Ovary (tissue), 9 donors: Measurements from ENCODE around the gene SLC19A1. TPM values are rescaled to one million over a fixed set of nuclear protein-coding genes. Genes with fewer than 3 reads are reported as not detected.

Experiments used
- DNase-seq, 5 donors: peaks; one replicate each; pipeline ENCODE4 v3.0.0-alpha.2; 2019 to 2020
- H3K27ac ChIP-seq, 2 donors: fragments of 200-600 bp; one replicate each; pipeline versions ENCODE4 v1.5.1 to v1.8.0; 2019 to 2022
- H3K27me3 ChIP-seq: fragments of 200-600 bp; one replicate; pipeline ENCODE4 v1.8.0; 2022
- H3K36me3 ChIP-seq: fragments of 200-600 bp; sonication (generic); one replicate; pipeline ENCODE4 v1.5.1; 2019
- H3K4me1 ChIP-seq: one replicate; pipeline ENCODE4 v1.8.1; 2013; ENCODE audit warnings: mild to moderate bottlenecking, moderate library complexity; ENCODE audit not compliant: insufficient read depth
- H3K4me3 ChIP-seq: fragments of 200-600 bp; sonication (generic); one replicate; pipeline ENCODE4 v1.5.1; 2017
- H3K9me3 ChIP-seq, 2 donors: fragments of 200-600 bp in 1 of 2; sonication (generic) in 1 of 2; one replicate each; pipeline versions ENCODE4 v1.5.1 to v1.8.1; 2013 to 2019; ENCODE audit warnings: mild to moderate bottlenecking in 1 of 2, moderate library complexity in 1 of 2
- CTCF ChIP-seq, 3 donors: fragments of 450-650 bp in 2 of 3; fragments of 200-600 bp in 1 of 3; IDR thresholded peaks; one replicate each; pipeline versions ENCODE4 v1.5.1 to v1.8.0; 2016 to 2022; ENCODE audit warnings: antibody characterized with exemption in 3 of 3, mild to moderate bottlenecking in 1 of 3
- EP300 ChIP-seq: sonication (generic); formaldehyde crosslinking; IDR thresholded peaks from one replicate; pipeline ENCODE4 v1.6.1; 2017; ENCODE audit warnings: antibody characterized with exemption
- POLR2A ChIP-seq: fragments of 450-650 bp; IDR thresholded peaks from one replicate; pipeline ENCODE4 v1.6.1; 2017; ENCODE audit warnings: antibody characterized with exemption, mild to moderate bottlenecking, moderate library complexity
- WGBS, 3 donors: extraction: QIAGEN DNeasy Blood & Tissue Kit in 1 of 3; methylation state at CpG; one replicate each; pipeline versions ENCODE4 v1.1.5 to v1.1.7; 2013 to 2017; 5-methylcytosine and 5-hydroxymethylcytosine counted together
- intact Hi-C, 4 donors: fragments of 100-400 bp; cut with DNase I; formaldehyde crosslinking; loops; one replicate each; pipeline versions ENCODE4 v1.11.0 to v1.15.1; 2022 to 2023
- polyA plus RNA-seq, 2 donors: library from polyadenylated mRNA; stranded (reverse); fragments of 200-250 nt in 1 of 2; fragments of 350-450 nt in 1 of 2; fragmentation: Illumina TruSeq in 1 of 2; extraction: RNeasy Lipid Tissue Mini Kit (QIAGEN cat#74804) in 1 of 2; gene quantifications; one replicate each; pipeline ENCODE4 v1.2.3, GENCODE V29; 2013 to 2014
- total RNA-seq, 7 donors: library from RNA; depleted of rRNA in 2 of 7; stranded (reverse); fragments of >200 nt in 2 of 7; fragmentation: NEBNext Ultra II Directional in 3 of 7; extraction: Animal tissue kit (Norgen Biotek cat#: 25700) in 3 of 7; gene quantifications; one replicate each; pipeline versions ENCODE4 v1.1.0 to v1.2.4, GENCODE V29; 2016 to 2023
- donor health status: DM: no; HTN: no; CAD: no; lungs with moderate emphysema.
- donor health status: DM: no; HTN: no; CAD: no.
- donor health status: Bipolar disorder and iron deficiency.
- donor health status: DM: yes; HTN: yes; CAD: no.
- donor health status: DM: no; HTN: no; CAD: no.
- donor health status: DM: yes; HTN: yes; CAD: no.

The SLC19A1 gene
- total and polyA plus RNA-seq, 9 donors, result 0.88 to 18.2 (median 8.1) TPM

GRCh38 chr21:45543371-45543709 is 1.1 kb upstream of the SLC19A1 start:
- 69 to 81% (median 71%) methylated on average over 10 to 11 of the region's 11 CpGs for WGBS, 3 donors
- peak; percentile 25 to 63 (median 47) for DNase-seq
- no peaks in the 10 kb centered on the region for H3K27me3 ChIP-seq
- no peak overlapping the region for H3K4me3 ChIP-seq
- peaks cover 11% of the 10 kb centered on the region for H3K4me1 ChIP-seq
- H3K27ac ChIP-seq, result peak overlapping the region in 1 of 2 donors; percentile 55
- no peaks in the 10 kb centered on the region for H3K9me3 ChIP-seq
- H3K36me3 ChIP-seq, result no peaks in the 10 kb centered on the region
- intact Hi-C loops, result no loop called here
- TF ChIP-seq POLR2A (no peak), EP300 (no peak), CTCF (IDR thresholded peaks at IDR 0.05) (no peak)

- Histone ChIP-seq H3K36me3 (no peaks in the 10 kb centered on the region), H3K27ac (peak overlapping the region in 1 of 2 donors; percentile 55), H3K9me3 (no peaks in the 10 kb centered on the region), H3K4me1 (peaks cover 11% of the 10 kb centered on the region), H3K27me3 (no peaks in the 10 kb centered on the region), H3K4me3 (peak overlapping the region; percentile 66)
- intact Hi-C loops, result no loop called here
- TF ChIP-seq POLR2A, result no peak
- no peak for TF ChIP-seq EP300
- no peak for TF ChIP-seq CTCF (IDR thresholded peaks at IDR 0.05)
- WGBS, 3 donors, result 9 to 32% (median 11%) methylated on average over 25 to 55 of the region's 55 CpGs
- DNase-seq, result peak; percentile 37 to 71 (median 66)
Observed at GRCh38 chr21:45542667-45543370, 579 bp upstream of the SLC19A1 start.

- H3K27ac ChIP-seq, result no peak overlapping the region
- 9 to 17% (median 13%) methylated on average over 23 to 50 of the region's 50 CpGs for WGBS, 3 donors
- intact Hi-C loops, result no loop called here
- H3K36me3 ChIP-seq, result no peaks in the 10 kb centered on the region
- peak; percentile 65 to 84 (median 75) for DNase-seq
- peak overlapping the region; percentile 66 for H3K4me3 ChIP-seq
- no peaks in the 10 kb centered on the region for H3K27me3 ChIP-seq
- peaks cover 11% of the 10 kb centered on the region for H3K4me1 ChIP-seq
- no peaks in the 10 kb centered on the region for H3K9me3 ChIP-seq
- no peak for TF ChIP-seq EP300
- TF ChIP-seq POLR2A, result no peak
- TF ChIP-seq CTCF (IDR thresholded peaks at IDR 0.05), result no peak
Observed at GRCh38 chr21:45541221-45542039, 810 bp downstream of the SLC19A1 start.

- 70 to 78% (median 76%) methylated on average over 9 to 10 of the region's 10 CpGs for WGBS, 3 donors
- intact Hi-C loops, result no loop called here
- no peak overlapping the region for H3K27ac ChIP-seq
- TF ChIP-seq CTCF (IDR thresholded peaks at IDR 0.05) (no peak), EP300 (no peak), POLR2A (no peak)
- peaks cover 11% of the 10 kb centered on the region for H3K4me1 ChIP-seq
- no peak overlapping the region for H3K4me3 ChIP-seq
- no peaks in the 10 kb centered on the region for H3K9me3 ChIP-seq
- no peaks in the 10 kb centered on the region for H3K27me3 ChIP-seq
- H3K36me3 ChIP-seq, result no peaks in the 10 kb centered on the region
- DNase-seq, result peak in 2 of 5 donors; percentile 15 to 23
Observed at GRCh38 chr21:45540601-45540970, 1.7 kb downstream of the SLC19A1 start.
